Measurements from ENCODE around the gene ADAMTS1. TPM values are rescaled to one million over a fixed set of nuclear protein-coding genes. Genes with fewer than 3 reads are reported as not detected.

Gene ADAMTS1
- total and polyA plus RNA-seq, 7 donors = 4.6 to 116 (median 68.1) TPM

DNA sequence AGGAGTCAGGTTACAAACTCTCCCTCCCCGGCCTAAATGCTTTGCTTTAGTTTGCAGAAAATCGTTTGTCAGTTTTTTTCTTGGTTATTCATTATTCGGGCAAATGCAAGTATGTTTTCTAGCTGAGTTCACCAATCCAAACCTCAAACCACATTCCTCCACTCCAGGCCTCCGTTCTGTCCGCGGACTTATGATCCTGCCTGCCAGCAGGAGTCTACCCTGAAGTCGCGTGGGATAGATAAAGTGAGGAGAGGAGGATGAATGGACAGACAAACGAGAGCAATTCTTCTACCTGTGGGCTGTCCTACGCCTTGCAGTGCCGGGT lies 1.3 kb downstream of the ADAMTS1 start:
- Histone ChIP-seq H3K27me3 (no peaks in the 10 kb centered on the region), H3K4me1 (peaks cover 0 to 53% (median 34%) of the 10 kb centered on the region in 4 donors), H3K36me3 (peaks cover 10 to 38% (median 18%) of the 10 kb centered on the region in 4 donors), H3K4me3 (peak overlapping the region; percentile 62 to 81 (median 73)), H3K27ac (peak overlapping the region; percentile 91 to 98 (median 92)), H3K9me3 (no peaks in the 10 kb centered on the region)
- WGBS, 2 donors = 1% methylated on average over 11 of the region's 11 CpGs
- DNase-seq = no peak
- TF ChIP-seq EP300 (IDR thresholded peaks at IDR 0.05) (no peak), CTCF (IDR thresholded peaks at IDR 0.05) (no peak), POLR2A (IDR thresholded peaks at IDR 0.05) (no peak), POLR2AphosphoS5 (IDR thresholded peaks at IDR 0.05) (no peak)
- intact Hi-C loops (cut with DNase I) = loop anchor here (5.0 to 10.0 kb wide), 3 partner anchors 42 to 1109 kb away; partner anchors contain the start of genes ATP5PF and GABPA

GRCh38 chr21:26842974-26843932 lies 2.0 kb downstream of the ADAMTS1 start:
- peak in 1 of 4 donors; percentile 69 for TF ChIP-seq EP300 (IDR thresholded peaks at IDR 0.05)
- peak; percentile 59 to 87 (median 64) for TF ChIP-seq POLR2AphosphoS5 (IDR thresholded peaks at IDR 0.05)
- peak; percentile 16 to 35 (median 28) for TF ChIP-seq CTCF (IDR thresholded peaks at IDR 0.05)
- TF ChIP-seq POLR2A (IDR thresholded peaks at IDR 0.05) = no peak
- 2 to 7% methylated on average over 35 of the region's 35 CpGs for WGBS, 2 donors
- intact Hi-C loops (cut with DNase I) = loop anchor here (5.0 to 10.0 kb wide), 3 partner anchors 41 to 1108 kb away; partner anchors contain the start of genes ATP5PF and GABPA

GRCh38 chr21:26842300-26842699 lies 2.9 kb downstream of the ADAMTS1 start:
- Histone ChIP-seq H3K9me3 (no peaks in the 10 kb centered on the region), H3K4me1 (peaks cover 0 to 53% (median 34%) of the 10 kb centered on the region in 4 donors), H3K36me3 (peaks cover 10 to 54% (median 32%) of the 10 kb centered on the region in 4 donors), H3K4me3 (peak overlapping the region; percentile 62 to 81 (median 73)), H3K27ac (peak overlapping the region; percentile 91 to 98 (median 92)), H3K27me3 (no peaks in the 10 kb centered on the region)
- TF ChIP-seq POLR2AphosphoS5 (IDR thresholded peaks at IDR 0.05) = no peak
- TF ChIP-seq POLR2A (IDR thresholded peaks at IDR 0.05) = no peak
- TF ChIP-seq CTCF (IDR thresholded peaks at IDR 0.05) = no peak
- TF ChIP-seq EP300 (IDR thresholded peaks at IDR 0.05) = no peak
- intact Hi-C loops (cut with DNase I) = loop anchor here (5.0 to 10.0 kb wide), 3 partner anchors 40 to 1107 kb away; partner anchors contain the start of genes ATP5PF and GABPA
- DNase-seq = no peak
- 76% methylated on average over 11 of the region's 11 CpGs for WGBS, 2 donors

More at GRCh38 chr21:26842974-26843932, 2.0 kb downstream of the ADAMTS1 start:
- peaks cover 10 to 45% (median 24%) of the 10 kb centered on the region in 4 donors for H3K36me3 ChIP-seq
- H3K4me3 ChIP-seq = peak overlapping the region; percentile 62 to 81 (median 73)
- no peaks in the 10 kb centered on the region for H3K27me3 ChIP-seq
- H3K9me3 ChIP-seq = no peaks in the 10 kb centered on the region
- peak overlapping the region; percentile 91 to 98 (median 92) for H3K27ac ChIP-seq
- DNase-seq = peak; percentile 97
- H3K4me1 ChIP-seq = peaks cover 0 to 53% (median 34%) of the 10 kb centered on the region in 4 donors

DNA sequence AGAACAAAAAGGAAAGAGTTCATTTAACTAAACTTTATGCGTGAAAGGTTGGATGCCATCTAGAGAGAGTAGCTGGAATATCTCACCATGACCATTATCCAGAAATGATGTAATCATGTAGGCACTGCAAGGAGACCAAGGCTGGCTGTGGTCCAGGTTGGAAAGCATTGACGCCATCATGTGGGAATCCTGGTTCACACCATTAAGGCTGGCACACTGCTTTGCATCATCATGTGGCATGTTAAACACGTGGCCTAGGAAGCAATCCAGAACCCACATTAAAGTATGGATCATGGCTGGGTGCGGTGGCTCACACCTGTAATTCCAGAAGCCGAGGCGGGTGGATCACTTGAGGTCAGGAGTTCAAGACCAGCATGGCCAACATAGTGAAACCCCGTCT lies 4.3 kb downstream of the ADAMTS1 start:
- no peak for TF ChIP-seq CTCF (IDR thresholded peaks at IDR 0.05)
- TF ChIP-seq EP300 (IDR thresholded peaks at IDR 0.05) = peak in 2 of 4 donors; percentile 30 to 52
- peak; percentile 37 to 77 (median 60) for TF ChIP-seq POLR2AphosphoS5 (IDR thresholded peaks at IDR 0.05)
- intact Hi-C loops (cut with DNase I) = loop anchor here (5.0 to 10.0 kb wide), 3 partner anchors 39 to 1106 kb away; partner anchors contain the start of genes ATP5PF and GABPA
- Histone ChIP-seq H3K9me3 (no peaks in the 10 kb centered on the region), H3K27me3 (no peaks in the 10 kb centered on the region), H3K36me3 (peaks cover 10 to 66% (median 33%) of the 10 kb centered on the region in 4 donors), H3K27ac (peak overlapping the region; percentile 19 to 98 (median 92)), H3K4me1 (peaks cover 0 to 52% (median 34%) of the 10 kb centered on the region in 4 donors), H3K4me3 (peak overlapping the region in 3 of 4 donors; percentile 62 to 81 (median 78))
- WGBS, 2 donors = 59 to 78% methylated on average over 7 of the region's 7 CpGs
- DNase-seq = peak; percentile 84

All from sigmoid colon (tissue), 7 donors.